Activated naive CD8-positive, alpha-beta T cell treated with anti-CD3 and anti-CD28 coated beads, Interleukin-2, amount 10 ng/mL, durations not matched to agents 7 days and 5 days (primary cell): Measurements from ENCODE around the gene GGA1. TPM values are rescaled to one million over a fixed set of nuclear protein-coding genes. Genes with fewer than 3 reads are reported as not detected.

ENCODE experiments used
- ATAC-seq: fragments of 150-1000 bp; cut with Tn5 transposase; one replicate; pipeline ENCODE4 v1.10.0; 2021; ENCODE audit warnings: low read depth, moderate library complexity
- POLR2A ChIA-PET: fragments of 350-600 bp; sonication (Branson Sonifier 250); formaldehyde crosslinking; loops from one replicate; lab custom pipeline; 2021; ENCODE audit warnings: antibody characterized with exemption; lab: Charles Lee
- DNase-seq: peaks from one replicate; pipeline ENCODE4 v3.0.0; 2021
- H3K27ac Mint-ChIP-seq: one replicate; pipeline ENCODE4 v1.8.0; 2022; ENCODE audit warnings: mild to moderate bottlenecking, mixed read lengths
- H3K27me3 Mint-ChIP-seq: one replicate; pipeline ENCODE4 v1.8.0; 2022; ENCODE audit warnings: mild to moderate bottlenecking, moderate library complexity, mixed read lengths
- H3K36me3 Mint-ChIP-seq: one replicate; pipeline ENCODE4 v1.8.0; 2021; ENCODE audit warnings: mild to moderate bottlenecking, mixed read lengths
- H3K4me1 Mint-ChIP-seq: one replicate; pipeline ENCODE4 v1.8.0; 2021; ENCODE audit warnings: mixed read lengths
- H3K4me3 Mint-ChIP-seq: one replicate; pipeline ENCODE4 v1.8.0; 2022; ENCODE audit warnings: mild to moderate bottlenecking, moderate library complexity, mixed read lengths
- H3K9me3 Mint-ChIP-seq: one replicate; pipeline ENCODE4 v1.8.0; 2021; ENCODE audit warnings: mixed read lengths
- total RNA-seq, 2 experiments: library from RNA; stranded (reverse); gene quantifications; one replicate each; pipeline ENCODE4 v1.2.3, GENCODE V29; 2021

The GGA1 gene
- total RNA-seq, 2 experiments from 2014 or later: 75.3 to 79.5 TPM

DNA sequence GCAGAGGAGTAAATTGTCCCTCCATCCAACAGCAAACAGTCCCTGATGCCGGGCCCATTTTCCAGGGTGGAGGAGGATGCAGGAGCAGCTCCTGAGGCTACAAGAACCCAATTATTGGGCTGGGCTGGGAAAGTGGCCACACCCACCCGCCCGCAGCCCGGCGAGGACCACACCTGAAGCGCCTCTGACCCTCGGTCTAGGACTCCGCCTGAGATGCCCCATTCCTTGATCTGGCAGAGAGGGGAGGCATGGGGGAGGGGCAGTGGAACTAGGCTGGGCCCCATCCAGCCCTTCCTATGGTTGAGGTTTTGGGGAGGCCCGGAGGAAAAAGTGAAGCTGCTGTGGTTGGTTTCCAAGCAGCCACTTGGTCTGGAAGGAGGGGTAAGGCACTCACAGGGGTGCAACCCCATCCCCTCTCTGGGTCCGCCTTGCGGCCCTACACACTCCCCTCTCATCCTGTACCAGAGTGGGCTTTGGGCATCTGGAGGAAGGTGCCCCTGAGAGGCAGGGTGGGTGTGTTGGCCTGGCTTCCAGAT, 64.4 kb downstream of the GGA1 start:
- Mint-ChIP-seq H3K4me3 (peak overlapping the region; percentile 53), H3K4me1 (peaks cover 28% of the 10 kb centered on the region), H3K27me3 (no peaks in the 10 kb centered on the region), H3K36me3 (peaks cover 6% of the 10 kb centered on the region), H3K27ac (peak overlapping the region; percentile 69), H3K9me3 (no peaks in the 10 kb centered on the region)
- no peak for ATAC-seq
- no peak for DNase-seq
- POLR2A ChIA-PET: interaction anchor here (0.6 to 18.0 kb wide), 7 partner anchors 9 to 64 kb away, joined by 3 to 216 read pairs (median 3); partner anchors contain the start of genes GGA1, NOL12, PDXP and SH3BP1

DNA sequence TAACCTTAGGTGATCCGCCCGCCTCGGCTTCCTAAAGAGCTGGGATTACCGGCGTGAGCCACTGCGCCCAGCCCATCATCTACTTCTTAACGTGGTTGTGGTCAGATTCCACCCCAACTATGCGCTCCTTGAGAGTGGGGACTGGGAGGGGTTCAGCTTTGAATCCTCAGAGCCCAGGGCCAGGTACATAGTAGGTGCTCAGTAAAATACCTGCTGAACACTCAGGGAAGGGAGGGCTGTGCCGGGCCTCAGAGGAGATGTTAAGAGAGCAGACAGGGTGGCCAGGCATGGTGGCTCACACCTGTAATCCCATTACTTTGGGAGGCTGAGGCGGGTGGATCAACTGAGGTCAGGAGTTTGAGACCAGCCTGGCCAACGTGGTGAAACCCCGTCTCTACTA, 65.6 kb downstream of the GGA1 start:
- POLR2A ChIA-PET: interaction anchor here (0.8 to 18.0 kb wide), 9 partner anchors 12 to 66 kb away, joined by 3 to 216 read pairs (median 21); partner anchors contain the start of genes GGA1, NOL12, PDXP and SH3BP1
- H3K27me3 Mint-ChIP-seq: no peaks in the 10 kb centered on the region
- peaks cover 30% of the 10 kb centered on the region for H3K4me1 Mint-ChIP-seq
- peak overlapping the region; percentile 86 for H3K27ac Mint-ChIP-seq
- H3K4me3 Mint-ChIP-seq: peak overlapping the region; percentile 67
- ATAC-seq (no peak), DNase-seq (no peak)
- H3K9me3 Mint-ChIP-seq: no peaks in the 10 kb centered on the region
- peaks cover 7% of the 10 kb centered on the region for H3K36me3 Mint-ChIP-seq

DNA sequence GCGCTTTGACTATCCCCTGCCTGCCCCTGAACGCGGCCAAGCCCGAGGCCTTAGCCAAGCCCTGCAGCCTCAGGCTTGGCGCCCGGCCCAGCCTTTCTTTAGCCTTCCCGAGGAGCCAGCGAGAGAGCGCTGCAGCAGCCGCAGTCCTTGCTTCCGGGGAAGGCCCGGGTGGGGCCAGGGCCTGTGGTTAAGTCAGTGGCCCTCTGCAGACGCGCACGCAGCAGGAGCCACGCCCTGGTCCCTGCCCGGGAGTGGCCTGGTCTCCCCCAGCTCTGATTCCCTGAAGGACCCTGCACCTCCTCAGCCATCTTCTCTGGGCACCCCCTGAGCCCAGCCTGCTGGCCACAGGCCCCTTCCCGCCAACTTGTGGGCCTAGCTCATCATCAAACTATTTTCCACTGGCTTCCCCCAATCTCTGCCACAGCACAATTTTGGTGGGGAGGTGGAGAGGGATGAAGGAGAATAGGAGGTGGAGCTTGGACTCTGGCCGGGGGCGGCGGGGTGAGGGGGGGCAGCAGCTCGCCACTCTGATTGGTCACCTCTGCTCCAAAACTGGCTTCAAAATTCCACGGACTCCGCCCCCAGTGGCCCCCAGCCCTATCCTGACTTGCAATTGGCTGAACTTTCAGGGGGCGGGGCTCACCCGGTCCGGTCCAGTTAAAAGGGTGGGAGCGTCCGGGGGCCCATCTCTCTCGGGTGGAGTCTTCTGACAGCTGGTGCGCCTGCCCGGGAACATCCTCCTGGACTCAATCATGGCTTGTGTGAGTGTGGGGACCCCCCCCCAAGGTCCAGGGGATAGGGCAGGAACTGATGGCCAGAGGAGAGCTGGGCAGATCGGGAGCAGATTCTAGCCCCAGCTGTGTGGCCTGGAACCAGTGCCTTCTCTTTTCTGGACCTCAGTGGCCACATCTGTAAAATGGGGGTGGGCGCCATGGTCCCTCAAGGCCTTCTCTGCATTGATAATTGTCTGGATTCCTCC, 66.6 kb downstream of the GGA1 start, which contains the start of gene LGALS1:
Gene LGALS1, plus strand, starts transcription at position 686 of the 979 bp plus-strand sequence. Its CDS starts 67 bp downstream, at position 753.
- ATAC-seq (peak; percentile 60), DNase-seq (peak; percentile 82)
- Mint-ChIP-seq H3K9me3 (no peaks in the 10 kb centered on the region), H3K27ac (peak within 1 kb of the TSS; percentile 99), H3K27me3 (no peaks in the 10 kb centered on the region), H3K4me3 (peak within 1 kb of the TSS; percentile 92), H3K36me3 (peaks cover 13% of the 10 kb centered on the region), H3K4me1 (peaks cover 33% of the 10 kb centered on the region)
- POLR2A ChIA-PET: interaction anchor here (0.5 to 18.0 kb wide), 16 partner anchors 11 to 230 kb away, joined by 3 to 216 read pairs (median 7); partner anchors contain the start of genes GGA1, NOL12, PDXP and SH3BP1

DNA sequence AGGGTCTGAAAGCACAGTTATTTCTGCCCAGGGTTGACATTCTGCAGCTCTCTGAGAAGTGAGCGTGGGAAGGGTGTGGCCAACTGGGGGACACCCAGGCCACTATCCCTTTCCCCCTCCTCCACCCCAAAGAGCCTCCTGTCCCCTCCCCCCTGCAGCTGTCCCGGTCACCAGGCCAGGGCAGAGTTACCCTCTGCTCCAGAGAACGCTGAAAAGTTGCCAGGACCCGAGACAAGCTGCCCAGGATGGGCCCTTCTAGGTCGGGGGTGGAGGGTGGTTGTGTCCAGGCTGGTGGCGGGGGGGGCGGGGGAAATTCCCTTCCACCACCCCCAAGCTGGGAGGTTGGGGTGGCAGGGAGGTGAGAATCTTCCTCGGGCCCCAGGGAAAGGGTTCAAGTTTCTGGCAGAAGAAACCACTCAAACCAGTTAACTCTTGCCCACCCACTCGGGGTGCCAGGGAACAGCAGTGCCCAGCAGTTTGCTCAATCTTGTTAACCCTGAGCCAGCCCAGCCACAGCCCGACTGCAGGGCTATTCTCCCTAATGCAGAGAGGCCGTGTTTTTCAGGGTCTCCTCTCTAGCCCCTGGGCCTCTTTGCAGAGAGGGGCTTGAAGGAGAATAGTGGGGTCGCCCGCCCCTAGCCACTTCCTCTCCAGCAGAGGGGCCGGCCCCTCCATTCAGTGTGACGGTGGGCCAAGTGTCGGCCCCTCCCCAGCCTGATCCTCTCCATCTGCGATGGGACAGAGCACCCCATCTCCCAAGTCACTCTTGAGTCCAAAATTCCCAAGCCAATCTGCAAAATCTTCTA, 67.5 kb downstream of the GGA1 start:
- Mint-ChIP-seq H3K27ac (peak overlapping the region; percentile 99), H3K4me1 (peaks cover 36% of the 10 kb centered on the region), H3K9me3 (no peaks in the 10 kb centered on the region), H3K36me3 (peaks cover 13% of the 10 kb centered on the region), H3K4me3 (peak overlapping the region; percentile 92), H3K27me3 (no peaks in the 10 kb centered on the region)
- ATAC-seq (no peak), DNase-seq (no peak)
- POLR2A ChIA-PET: interaction anchor here (0.5 to 18.0 kb wide), 11 partner anchors 10 to 229 kb away, joined by 3 to 216 read pairs (median 10); partner anchors contain the start of genes GGA1, NOL12, PDXP and SH3BP1

DNA sequence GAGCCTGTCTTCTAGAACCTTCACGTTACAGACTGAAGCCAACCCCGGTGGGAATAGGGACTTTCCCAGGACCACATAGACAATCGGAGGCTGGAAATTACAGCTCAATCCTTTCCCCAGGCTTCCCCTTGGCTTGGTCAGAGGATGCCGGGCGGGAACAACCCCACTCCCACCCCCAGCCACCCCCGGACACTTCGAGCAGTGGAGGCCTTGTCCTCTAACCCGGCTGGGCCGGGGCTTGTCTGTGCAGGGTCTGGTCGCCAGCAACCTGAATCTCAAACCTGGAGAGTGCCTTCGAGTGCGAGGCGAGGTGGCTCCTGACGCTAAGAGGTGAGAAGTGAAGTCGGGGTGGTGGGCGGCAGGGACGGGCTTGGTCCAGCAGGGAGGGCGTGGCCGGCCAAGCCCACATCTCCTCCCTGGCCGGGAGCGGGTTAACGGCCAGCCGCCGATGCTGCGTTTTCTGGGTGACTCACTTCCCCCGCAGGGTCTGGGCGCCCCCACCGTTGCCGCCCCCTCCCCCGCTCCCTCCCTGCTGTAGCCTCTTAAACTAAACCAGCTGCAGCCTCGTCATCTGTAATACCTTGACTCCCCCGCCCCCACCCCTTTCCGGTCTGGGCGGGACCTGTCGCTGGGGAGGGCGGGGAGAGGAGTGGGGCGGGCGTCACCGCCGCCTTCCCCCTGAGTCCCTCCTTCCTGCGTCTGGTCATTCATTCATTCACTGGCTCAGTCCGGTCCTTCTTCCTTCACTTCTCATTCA, 68.3 kb downstream of the GGA1 start:
- Mint-ChIP-seq H3K36me3 (peaks cover 13% of the 10 kb centered on the region), H3K27me3 (no peaks in the 10 kb centered on the region), H3K9me3 (no peaks in the 10 kb centered on the region), H3K27ac (peak overlapping the region; percentile 99), H3K4me3 (peak overlapping the region; percentile 92), H3K4me1 (peaks cover 36% of the 10 kb centered on the region)
- DNase-seq (peak; percentile 90), ATAC-seq (peak; percentile 65)
- POLR2A ChIA-PET: interaction anchor here (0.6 to 18.0 kb wide), 12 partner anchors 9 to 110 kb away, joined by 3 to 216 read pairs (median 8); partner anchors contain the start of genes GGA1, NOL12, PDXP and SH3BP1

DNA sequence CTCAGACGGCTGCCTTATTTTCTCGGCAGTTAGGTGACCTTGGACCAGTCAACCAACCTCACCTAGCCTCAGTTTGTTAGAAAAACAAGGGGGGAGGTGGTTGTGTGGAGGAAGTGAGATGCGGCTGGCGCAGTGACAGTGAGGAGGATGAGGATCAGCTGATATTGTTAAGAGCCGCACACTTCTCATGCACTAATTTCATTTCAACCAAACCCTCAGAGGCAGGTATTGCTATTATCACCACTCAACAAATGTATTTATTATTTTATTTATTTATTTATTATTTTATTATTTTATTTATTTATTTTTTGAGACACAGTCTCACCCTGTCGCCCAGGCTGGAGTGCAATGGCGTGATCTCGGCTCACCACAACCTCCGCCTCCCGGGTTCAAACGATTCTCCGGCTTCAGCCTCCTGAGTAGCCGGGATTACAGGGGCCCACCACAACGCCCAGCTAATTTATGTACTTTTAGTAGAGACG, 68.9 kb downstream of the GGA1 start:
- no peaks in the 10 kb centered on the region for H3K9me3 Mint-ChIP-seq
- DNase-seq: no peak
- H3K27ac Mint-ChIP-seq: peak overlapping the region; percentile 99
- POLR2A ChIA-PET: interaction anchor here (0.6 to 18.0 kb wide), 11 partner anchors 9 to 110 kb away, joined by 3 to 216 read pairs (median 8); partner anchors contain the start of genes GGA1, NOL12, PDXP and SH3BP1
- H3K4me3 Mint-ChIP-seq: peak overlapping the region; percentile 92
- ATAC-seq: peak; percentile 27
- H3K4me1 Mint-ChIP-seq: peaks cover 31% of the 10 kb centered on the region
- H3K36me3 Mint-ChIP-seq: peaks cover 13% of the 10 kb centered on the region
- H3K27me3 Mint-ChIP-seq: no peaks in the 10 kb centered on the region

DNA sequence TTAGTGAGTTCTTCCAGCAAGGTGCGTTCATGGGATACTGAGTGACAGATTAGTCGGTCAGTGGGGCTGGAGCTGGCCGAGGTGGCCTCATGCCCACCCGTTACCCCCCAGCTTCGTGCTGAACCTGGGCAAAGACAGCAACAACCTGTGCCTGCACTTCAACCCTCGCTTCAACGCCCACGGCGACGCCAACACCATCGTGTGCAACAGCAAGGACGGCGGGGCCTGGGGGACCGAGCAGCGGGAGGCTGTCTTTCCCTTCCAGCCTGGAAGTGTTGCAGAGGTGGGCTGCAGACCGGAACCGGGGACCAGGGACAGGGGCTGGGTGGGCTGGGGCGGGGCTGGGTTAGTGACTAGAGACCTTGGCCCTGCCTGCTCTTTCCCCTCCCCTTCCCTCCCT, 69.7 kb downstream of the GGA1 start:
- ATAC-seq: no peak
- Mint-ChIP-seq H3K9me3 (no peaks in the 10 kb centered on the region), H3K27me3 (no peaks in the 10 kb centered on the region), H3K27ac (no peak overlapping the region), H3K4me1 (peaks cover 28% of the 10 kb centered on the region), H3K4me3 (peak overlapping the region; percentile 64), H3K36me3 (peaks cover 13% of the 10 kb centered on the region)
- DNase-seq: no peak
- POLR2A ChIA-PET: interaction anchor here (1.5 to 18.0 kb wide), 4 partner anchors 18 to 70 kb away, joined by 3 to 216 read pairs (median 40); partner anchors contain the start of genes GGA1, PDXP and SH3BP1

DNA sequence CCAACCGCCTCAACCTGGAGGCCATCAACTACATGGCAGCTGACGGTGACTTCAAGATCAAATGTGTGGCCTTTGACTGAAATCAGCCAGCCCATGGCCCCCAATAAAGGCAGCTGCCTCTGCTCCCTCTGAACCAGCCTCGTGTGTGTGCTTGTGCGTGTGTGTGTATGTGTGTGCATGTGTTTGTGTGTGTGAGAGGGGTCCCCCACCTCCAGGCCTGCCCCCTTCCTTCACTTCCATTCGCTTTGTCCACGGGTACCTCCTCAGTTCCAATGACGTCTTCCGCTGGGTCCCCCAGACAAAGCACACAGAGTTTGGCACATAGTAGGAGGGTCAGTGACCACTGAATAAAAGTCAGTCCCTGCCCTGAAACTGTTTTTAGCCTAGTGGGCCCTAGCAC, 71.0 kb downstream of the GGA1 start:
- H3K4me3 Mint-ChIP-seq: peak overlapping the region; percentile 7
- DNase-seq (no peak), ATAC-seq (no peak)
- H3K27me3 Mint-ChIP-seq: no peaks in the 10 kb centered on the region
- peak overlapping the region; percentile 51 for H3K27ac Mint-ChIP-seq
- no peaks in the 10 kb centered on the region for H3K9me3 Mint-ChIP-seq
- peaks cover 13% of the 10 kb centered on the region for H3K36me3 Mint-ChIP-seq
- POLR2A ChIA-PET: interaction anchor here (18.0 kb wide), 1 partner anchor 19 kb away, joined by 216 read pairs; the partner anchor contains the start of gene PDXP
- H3K4me1 Mint-ChIP-seq: peaks cover 20% of the 10 kb centered on the region

DNA sequence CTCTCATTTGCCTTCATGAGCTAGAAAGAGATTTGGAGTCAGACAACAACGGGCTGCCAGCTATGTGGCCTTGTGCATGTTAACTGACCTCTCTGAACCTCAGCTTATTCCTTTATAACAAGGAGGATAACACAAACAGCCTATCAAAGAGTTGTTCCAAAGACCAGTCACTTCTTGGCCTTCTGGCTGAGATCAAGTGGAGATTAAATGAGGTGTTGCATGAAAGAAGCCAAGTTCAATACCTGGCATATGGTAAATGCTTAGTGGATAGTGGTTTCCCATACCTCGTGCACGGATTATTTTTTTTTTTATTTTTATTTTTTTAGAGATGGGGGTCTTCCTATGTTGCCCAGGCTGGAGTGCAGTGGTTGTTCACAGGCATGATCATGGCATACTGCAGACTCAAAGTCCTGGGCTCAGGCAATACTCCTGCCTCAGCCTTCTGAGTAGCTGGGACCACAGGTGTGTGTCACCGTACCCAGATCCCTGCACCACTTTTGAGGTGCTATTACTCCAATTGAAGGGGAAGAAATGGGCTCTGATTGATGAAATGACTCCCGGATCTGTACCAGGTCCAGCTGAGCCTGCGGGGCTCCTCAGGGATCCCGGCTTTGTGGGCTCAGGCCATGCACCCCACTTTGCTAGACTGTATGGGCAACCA, 71.7 kb downstream of the GGA1 start:
- ATAC-seq: no peak
- no peak overlapping the region for H3K27ac Mint-ChIP-seq
- POLR2A ChIA-PET: interaction anchor here (1.4 to 18.0 kb wide), 5 partner anchors 20 to 73 kb away, joined by 4 to 216 read pairs (median 6); partner anchors contain the start of genes GGA1 and PDXP
- peaks cover 13% of the 10 kb centered on the region for H3K36me3 Mint-ChIP-seq
- no peaks in the 10 kb centered on the region for H3K9me3 Mint-ChIP-seq
- H3K4me1 Mint-ChIP-seq: peaks cover 20% of the 10 kb centered on the region
- H3K4me3 Mint-ChIP-seq: no peak overlapping the region
- DNase-seq: no peak
- no peaks in the 10 kb centered on the region for H3K27me3 Mint-ChIP-seq

DNA sequence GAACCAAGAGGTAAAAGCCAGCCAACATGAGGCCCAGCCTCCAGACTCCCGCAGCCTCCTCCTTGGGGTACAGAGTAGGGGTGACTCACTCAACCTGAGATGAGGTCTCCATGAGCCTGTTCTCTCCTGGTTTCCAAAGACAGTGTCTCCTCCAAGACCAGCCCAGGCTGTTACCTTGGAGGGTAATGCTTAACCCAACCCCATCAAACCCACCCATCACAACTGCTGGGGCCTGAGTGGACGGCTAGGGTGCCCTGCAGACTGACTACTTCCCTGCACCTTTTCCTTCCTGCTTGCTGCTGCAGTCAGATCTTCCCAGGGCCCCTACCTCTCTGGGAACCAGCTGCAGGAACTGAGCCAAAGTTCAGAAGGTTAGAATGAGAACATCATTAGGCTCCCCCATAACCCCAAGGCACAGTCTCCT, 72.4 kb downstream of the GGA1 start:
- POLR2A ChIA-PET: interaction anchor here (0.5 to 18.0 kb wide), 10 partner anchors 21 to 1011 kb away, joined by 3 to 216 read pairs (median 6); partner anchors contain the start of genes GGA1 and PDXP
- DNase-seq: no peak
- no peaks in the 10 kb centered on the region for H3K27me3 Mint-ChIP-seq
- H3K4me1 Mint-ChIP-seq: peaks cover 23% of the 10 kb centered on the region
- H3K27ac Mint-ChIP-seq: peak overlapping the region; percentile 68
- no peaks in the 10 kb centered on the region for H3K9me3 Mint-ChIP-seq
- peaks cover 10% of the 10 kb centered on the region for H3K36me3 Mint-ChIP-seq
- no peak for ATAC-seq
- no peak overlapping the region for H3K4me3 Mint-ChIP-seq

DNA sequence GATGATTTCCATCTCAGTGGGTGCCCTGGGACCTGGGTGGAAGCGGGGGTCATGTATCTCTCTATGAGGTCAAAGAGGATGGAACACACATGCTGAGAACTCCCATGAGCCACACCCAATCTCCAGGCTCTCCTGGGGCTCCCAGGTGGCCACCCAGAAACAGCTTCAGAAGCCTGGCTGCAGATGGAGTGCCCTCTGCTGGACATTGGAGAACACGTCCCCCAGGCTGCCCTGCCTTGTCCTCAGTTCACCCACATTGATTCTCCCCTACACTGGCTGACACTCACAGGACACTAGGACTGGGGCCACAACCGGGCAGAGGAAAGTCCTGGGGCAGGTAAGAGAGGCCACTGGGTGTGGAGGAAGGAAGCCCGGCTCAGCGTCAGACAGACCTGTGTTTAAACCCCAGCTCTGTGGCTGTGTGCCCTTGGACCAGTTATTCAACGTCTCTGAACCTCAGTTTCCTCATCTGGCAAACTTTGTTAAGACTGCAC, 73.0 kb downstream of the GGA1 start:
- Mint-ChIP-seq H3K9me3 (no peaks in the 10 kb centered on the region), H3K27ac (peak overlapping the region; percentile 71), H3K4me1 (peaks cover 24% of the 10 kb centered on the region), H3K36me3 (peaks cover 10% of the 10 kb centered on the region), H3K4me3 (no peak overlapping the region), H3K27me3 (no peaks in the 10 kb centered on the region)
- peak; percentile 75 for DNase-seq
- ATAC-seq: peak; percentile 24
- POLR2A ChIA-PET: interaction anchor here (0.5 to 18.0 kb wide), 11 partner anchors 9 to 1011 kb away, joined by 3 to 216 read pairs (median 5); partner anchors contain the start of genes GGA1 and PDXP
